GM23338 (cell line): ENCODE measurements around the gene DLL4. TPM values are rescaled to one million over a fixed set of nuclear protein-coding genes. Genes with fewer than 3 reads are reported as not detected.

Experiments used
- ATAC-seq: fragments of 200-7000 bp; cut with Tn5 transposase; 3 replicates; pipeline ENCODE4 v1.9.1; 2020
- DNase-seq: peaks from one replicate; pipeline ENCODE4 v3.0.0-alpha.2; 2015; ENCODE audit warnings: low spot score
- H2AFZ ChIP-seq: fragments of 200-600 bp; sonication (generic); 2 replicates; pipeline ENCODE4 v1.8.0; 2016; ENCODE audit warnings: antibody characterized with exemption, mild to moderate bottlenecking, moderate library complexity
- H3F3A ChIP-seq: fragments of 200-600 bp; sonication (generic); replicated peaks from 2 replicates; pipeline ENCODE4 v1.8.0; 2017; ENCODE audit warnings: antibody characterized with exemption, mixed run types, low read depth
- H3K27ac ChIP-seq: fragments of 200-600 bp; sonication (generic); 2 replicates; pipeline ENCODE4 v1.6.1; 2016; ENCODE audit warnings: low read depth
- H3K27me3 ChIP-seq: fragments of 200-600 bp; sonication (generic); 2 replicates; pipeline ENCODE4 v1.8.0; 2016; ENCODE audit warnings: mild to moderate bottlenecking, mixed run types, moderate library complexity; ENCODE audit not compliant: insufficient read depth
- H3K36me3 ChIP-seq: fragments of 200-600 bp; sonication (generic); 2 replicates; pipeline ENCODE4 v1.8.0; 2016; ENCODE audit warnings: mild to moderate bottlenecking; ENCODE audit not compliant: insufficient read depth
- H3K4me1 ChIP-seq: fragments of 200-600 bp; sonication (generic); 2 replicates; pipeline ENCODE4 v1.8.0; 2016; ENCODE audit warnings: mild to moderate bottlenecking, moderate library complexity; ENCODE audit not compliant: insufficient read depth
- H3K4me2 ChIP-seq: fragments of 200-600 bp; sonication (generic); 2 replicates; pipeline ENCODE4 v1.7.1; 2017; ENCODE audit warnings: mixed run types
- H3K4me3 ChIP-seq: fragments of 200-600 bp; sonication (generic); 2 replicates; pipeline ENCODE4 v1.6.1; 2016; ENCODE audit warnings: mixed run types
- H3K79me2 ChIP-seq: fragments of 200-600 bp; sonication (generic); replicated peaks from 2 replicates; pipeline ENCODE4 v1.8.0; 2017; ENCODE audit warnings: mild to moderate bottlenecking; ENCODE audit not compliant: insufficient read depth
- H3K9me2 ChIP-seq: fragments of 200-600 bp; sonication (generic); 2 replicates; pipeline ENCODE4 v1.8.0; 2017; ENCODE audit not compliant: insufficient read depth
- H4K20me1 ChIP-seq: fragments of 200-600 bp; sonication (generic); replicated peaks from 2 replicates; pipeline ENCODE4 v1.8.0; 2017; ENCODE audit warnings: mild to moderate bottlenecking; ENCODE audit not compliant: insufficient read depth
- H3K27ac Mint-ChIP-seq: 2 replicates; pipeline ENCODE4 v1.8.0; 2020; ENCODE audit warnings: inconsistent platforms, mild to moderate bottlenecking, moderate library complexity, mixed read lengths
- H3K27me3 Mint-ChIP-seq: 3 replicates; pipeline ENCODE4 v1.8.0; 2022; ENCODE audit warnings: low read depth, mild to moderate bottlenecking, moderate library complexity, mixed read lengths, inconsistent platforms; ENCODE audit not compliant: insufficient read depth, poor library complexity
- H3K36me3 Mint-ChIP-seq: 3 replicates; pipeline ENCODE4 v1.8.0; 2021; ENCODE audit warnings: low read depth, mild to moderate bottlenecking, inconsistent platforms, moderate library complexity, mixed read lengths
- H3K4me1 Mint-ChIP-seq: 3 replicates; pipeline ENCODE4 v1.8.0; 2020; ENCODE audit warnings: mild to moderate bottlenecking, inconsistent platforms, mixed read lengths
- H3K4me3 Mint-ChIP-seq: 3 replicates; pipeline ENCODE4 v1.8.0; 2021; ENCODE audit warnings: moderate library complexity, mild to moderate bottlenecking, inconsistent platforms, mixed read lengths
- H3K9me3 Mint-ChIP-seq: 3 replicates; pipeline ENCODE4 v1.8.0; 2020; ENCODE audit warnings: moderate library complexity, mild to moderate bottlenecking, inconsistent platforms, mixed read lengths
- CREB1 ChIP-seq: fragments of 250-450 bp; sonication (Bioruptor Pico); IDR thresholded peaks from 2 replicates; pipeline ENCODE4 v1.5.0; 2020; ENCODE audit warnings: low read depth, mild to moderate bottlenecking, moderate library complexity
- EZH2 ChIP-seq: fragments of 200-600 bp; sonication (generic); IDR thresholded peaks from one replicate; pipeline ENCODE4 v1.8.0; 2017; ENCODE audit warnings: antibody characterized with exemption, mild to moderate bottlenecking, low read depth; ENCODE audit not compliant: unreplicated experiment
- EZH2phosphoT487 ChIP-seq: fragments of 200-600 bp; sonication (generic); IDR thresholded peaks from one replicate; pipeline ENCODE4 v1.8.1; 2018; ENCODE audit warnings: antibody characterized with exemption; ENCODE audit not compliant: unreplicated experiment
- JUNB ChIP-seq: IDR thresholded peaks from one replicate; pipeline ENCODE4 v1.6.1; 2016; ENCODE audit warnings: antibody characterized with exemption; ENCODE audit not compliant: unreplicated experiment
- NANOG ChIP-seq: IDR thresholded peaks from 2 replicates; pipeline ENCODE4 v1.6.1; 2016; ENCODE audit warnings: antibody characterized with exemption, borderline replicate concordance
- POLR2AphosphoS5 ChIP-seq: IDR thresholded peaks from 2 replicates; pipeline ENCODE4 v1.6.1; 2016; ENCODE audit warnings: antibody characterized with exemption, low read depth
- STAT1 ChIP-seq: IDR thresholded peaks from one replicate; pipeline ENCODE4 v1.6.1; 2016; ENCODE audit warnings: antibody characterized with exemption; ENCODE audit not compliant: unreplicated experiment
- ZNF114 ChIP-seq: fragments of 250-450 bp; sonication (Bioruptor Pico); IDR thresholded peaks from 2 replicates; pipeline ENCODE4 v1.5.0; 2020; ENCODE audit warnings: mild to moderate bottlenecking, moderate library complexity
- polyA plus RNA-seq: library from polyadenylated mRNA; unstranded; fragments of >200 nt; fragmentation: Nextera tagmentation; extraction: Ambion mirVana; gene quantifications from 2 replicates; pipeline ENCODE4 v1.2.1, GENCODE V29; 2016
- total RNA-seq: library from RNA; depleted of rRNA; stranded (reverse); fragments of >200 nt; shearing (Covaris generic); gene quantifications from 2 replicates; pipeline ENCODE4 v1.2.3, GENCODE V29; 2014
- TF ChIP-seq, protein P1 (sequence below): IDR thresholded peaks from 2 replicates; pipeline ENCODE4 v1.6.1; 2016; ENCODE audit warnings: antibody characterized with exemption
- TF ChIP-seq, protein P2 (sequence below), 2 experiments: fragments of 200-600 bp in 1 of 2; sonication (generic) in 1 of 2; conservative IDR thresholded peaks; 2 replicates each; pipeline versions ENCODE4 v1.5.1 to v1.6.1; 2016 to 2017; ENCODE audit warnings: antibody characterized with exemption in 2 of 2, low read depth in 2 of 2, mild to moderate bottlenecking in 2 of 2, moderate library complexity in 1 of 2

DLL4 gene
- total and polyA plus RNA-seq, 2 experiments from 2014 or later: 0.31 to 0.99 TPM

DNA sequence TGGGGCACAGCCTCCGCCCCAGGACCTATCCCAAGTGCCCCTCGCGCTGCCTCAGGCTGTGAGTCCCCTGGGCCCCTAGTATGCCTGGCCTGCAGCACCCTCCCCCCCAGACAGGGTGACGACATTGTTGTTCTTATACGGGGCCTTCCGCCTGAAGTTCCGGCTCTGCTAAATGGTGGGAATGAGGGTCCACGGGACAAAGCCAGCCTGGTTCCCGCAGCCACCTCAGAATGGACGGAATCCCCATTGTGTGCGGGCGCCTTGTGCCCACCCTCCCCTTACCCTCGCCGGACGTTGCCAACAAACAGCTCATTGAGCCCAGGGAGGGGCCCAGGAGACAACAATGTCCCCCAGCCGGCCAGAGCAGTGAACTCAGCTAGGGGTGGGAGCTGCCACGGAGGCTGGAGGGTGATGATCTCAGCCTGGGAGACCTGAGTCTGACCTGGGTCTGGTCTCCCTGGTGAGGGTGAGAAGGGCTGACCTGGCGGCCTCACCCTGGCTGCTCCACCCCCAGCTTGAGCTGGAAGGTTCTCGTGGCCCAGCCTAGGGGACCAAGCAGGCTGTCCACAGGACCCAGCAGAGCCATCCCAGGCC, 10.2 kb upstream of the DLL4 start (continued):
- TF ChIP-seq, protein P1, sequence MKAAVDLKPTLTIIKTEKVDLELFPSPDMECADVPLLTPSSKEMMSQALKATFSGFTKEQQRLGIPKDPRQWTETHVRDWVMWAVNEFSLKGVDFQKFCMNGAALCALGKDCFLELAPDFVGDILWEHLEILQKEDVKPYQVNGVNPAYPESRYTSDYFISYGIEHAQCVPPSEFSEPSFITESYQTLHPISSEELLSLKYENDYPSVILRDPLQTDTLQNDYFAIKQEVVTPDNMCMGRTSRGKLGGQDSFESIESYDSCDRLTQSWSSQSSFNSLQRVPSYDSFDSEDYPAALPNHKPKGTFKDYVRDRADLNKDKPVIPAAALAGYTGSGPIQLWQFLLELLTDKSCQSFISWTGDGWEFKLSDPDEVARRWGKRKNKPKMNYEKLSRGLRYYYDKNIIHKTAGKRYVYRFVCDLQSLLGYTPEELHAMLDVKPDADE: no peak
- TF ChIP-seq EZH2phosphoT487: no peak
- TF ChIP-seq JUNB: no peak
- TF ChIP-seq EZH2: no peak

- no peaks in the 10 kb centered on the region for H3K9me3 Mint-ChIP-seq
- H3K36me3 Mint-ChIP-seq: no peaks in the 10 kb centered on the region; the same call in 2 of the 3 replicates
- no peak for ATAC-seq
- Histone ChIP-seq H3K4me1 (peaks cover 7% of the 10 kb centered on the region), H3K79me2 (no peaks in the 10 kb centered on the region), H4K20me1 (peaks cover 4% of the 10 kb centered on the region; the same call in 1 of the 2 replicates), H3K9me2 (no peaks in the 10 kb centered on the region), H3K27ac (no peak overlapping the region), H3F3A (0 out of 2 replicates have a peak, but pooled peaks cover 5% of the 10 kb centered on the region), H2AFZ (no peak overlapping the region), H3K27me3 (peaks cover 67% of the 10 kb centered on the region), H3K4me3 (no peak overlapping the region), H3K4me2 (no peak overlapping the region), H3K36me3 (no peaks in the 10 kb centered on the region)
- H3K27ac Mint-ChIP-seq: no peak overlapping the region
- TF ChIP-seq STAT1: no peak
- no peak for TF ChIP-seq EZH2
- TF ChIP-seq EZH2phosphoT487: no peak
- TF ChIP-seq JUNB: no peak
- TF ChIP-seq NANOG: no peak
- TF ChIP-seq ZNF114 (CRISPR knock-in tag): no peak
- TF ChIP-seq, protein P1: no peak
- no peak for TF ChIP-seq CREB1 (CRISPR knock-in tag)
- no peak for TF ChIP-seq POLR2AphosphoS5
- TF ChIP-seq, protein P2, sequence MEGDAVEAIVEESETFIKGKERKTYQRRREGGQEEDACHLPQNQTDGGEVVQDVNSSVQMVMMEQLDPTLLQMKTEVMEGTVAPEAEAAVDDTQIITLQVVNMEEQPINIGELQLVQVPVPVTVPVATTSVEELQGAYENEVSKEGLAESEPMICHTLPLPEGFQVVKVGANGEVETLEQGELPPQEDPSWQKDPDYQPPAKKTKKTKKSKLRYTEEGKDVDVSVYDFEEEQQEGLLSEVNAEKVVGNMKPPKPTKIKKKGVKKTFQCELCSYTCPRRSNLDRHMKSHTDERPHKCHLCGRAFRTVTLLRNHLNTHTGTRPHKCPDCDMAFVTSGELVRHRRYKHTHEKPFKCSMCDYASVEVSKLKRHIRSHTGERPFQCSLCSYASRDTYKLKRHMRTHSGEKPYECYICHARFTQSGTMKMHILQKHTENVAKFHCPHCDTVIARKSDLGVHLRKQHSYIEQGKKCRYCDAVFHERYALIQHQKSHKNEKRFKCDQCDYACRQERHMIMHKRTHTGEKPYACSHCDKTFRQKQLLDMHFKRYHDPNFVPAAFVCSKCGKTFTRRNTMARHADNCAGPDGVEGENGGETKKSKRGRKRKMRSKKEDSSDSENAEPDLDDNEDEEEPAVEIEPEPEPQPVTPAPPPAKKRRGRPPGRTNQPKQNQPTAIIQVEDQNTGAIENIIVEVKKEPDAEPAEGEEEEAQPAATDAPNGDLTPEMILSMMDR (conservative IDR thresholded peaks at IDR 0.05; ENCODE audit: low read depth in 2 of 2): no peak
- peaks cover 14% of the 10 kb centered on the region for H3K4me1 Mint-ChIP-seq
- no peak overlapping the region for H3K4me3 Mint-ChIP-seq
- H3K27me3 Mint-ChIP-seq: peaks cover 73% of the 10 kb centered on the region
- no peak for DNase-seq
Measured at GRCh38 chr15:40921949-40922607, 7.1 kb upstream of the DLL4 start.
